Measurements from ENCODE around the gene BMP7.

DNA sequence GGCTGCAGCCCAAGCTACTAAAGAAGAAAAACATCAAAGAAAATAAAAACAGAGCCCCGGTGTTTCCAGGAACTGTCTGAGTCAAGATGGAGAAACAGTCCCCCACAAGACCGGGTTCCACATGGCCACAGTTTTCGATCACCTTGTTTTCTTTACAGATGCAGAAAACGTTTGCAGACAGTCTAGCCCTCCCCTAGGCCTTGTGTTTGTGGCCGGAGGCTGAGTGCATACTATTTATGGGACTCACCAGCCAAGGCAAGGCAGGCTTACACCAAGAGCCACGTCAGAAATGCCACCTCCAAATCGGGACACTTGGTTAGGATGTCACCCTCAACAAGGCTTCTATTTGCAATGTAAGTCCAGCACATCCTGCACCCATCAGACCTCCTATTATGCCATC lies 97.3 kb downstream of the BMP7 start:
- TF ChIP-seq POLR2A (IDR thresholded peaks at IDR 0.05) (no peak), POLR2AphosphoS5 (IDR thresholded peaks at IDR 0.05) (no peak)

Measured in sigmoid colon (tissue), 4 donors.